Ramos (cell line): ENCODE data around the gene HSPB1.
"Not testable (repeated sequence)": the region's sequence is repeated elsewhere in the genome, so short reads cannot be mapped to it uniquely, and the experiment has no call there.

Experiments used
- in situ Hi-C: fragments of 300-500 bp; cut with MboI; formaldehyde crosslinking; loops from one replicate; pipeline ENCODE4 v1.14.3; 2022; ENCODE audit warnings: low sequenced_read_pairs; ENCODE audit not compliant: unreplicated experiment

The HSPB1 gene

DNA sequence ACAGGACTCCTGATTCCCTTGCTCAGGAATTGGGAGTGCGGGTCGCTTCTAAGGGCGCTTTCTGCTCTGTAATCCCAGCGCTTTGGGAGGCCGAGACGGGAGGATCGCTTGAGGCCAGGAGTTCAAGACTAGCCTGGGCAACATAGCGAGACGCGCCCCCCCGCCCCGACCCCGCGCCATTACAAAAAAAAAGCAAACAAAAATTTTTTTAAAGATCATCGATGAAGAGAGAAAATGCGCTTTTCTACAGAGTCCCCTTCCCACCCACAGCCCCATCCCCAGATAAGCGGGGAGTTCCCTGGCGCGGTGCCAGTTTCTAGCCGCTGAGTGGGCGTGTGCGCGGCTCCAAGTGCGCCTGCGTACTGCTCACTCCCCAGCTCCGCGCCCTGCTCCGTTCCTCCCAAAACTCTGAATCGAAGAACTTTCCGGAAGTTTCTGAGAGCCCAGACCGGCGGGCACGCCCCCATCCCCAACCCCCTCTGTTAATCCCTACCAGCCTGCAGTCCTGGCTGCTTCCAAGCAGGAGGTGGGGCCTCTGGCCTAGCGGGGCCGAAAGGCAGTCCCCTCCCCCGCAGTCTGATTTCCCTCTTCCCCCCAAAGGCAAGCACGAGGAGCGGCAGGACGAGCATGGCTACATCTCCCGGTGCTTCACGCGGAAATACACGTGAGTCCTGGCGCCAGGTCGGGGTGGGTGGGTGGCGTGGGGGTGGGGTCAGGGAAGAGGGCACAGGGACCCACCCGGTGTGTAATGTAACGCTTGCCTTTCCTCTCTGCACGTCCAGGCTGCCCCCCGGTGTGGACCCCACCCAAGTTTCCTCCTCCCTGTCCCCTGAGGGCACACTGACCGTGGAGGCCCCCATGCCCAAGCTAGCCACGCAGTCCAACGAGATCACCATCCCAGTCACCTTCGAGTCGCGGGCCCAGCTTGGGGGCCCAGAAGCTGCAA, 1.0 kb downstream of the HSPB1 start:
- in situ Hi-C loops: no loop called here

DNA sequence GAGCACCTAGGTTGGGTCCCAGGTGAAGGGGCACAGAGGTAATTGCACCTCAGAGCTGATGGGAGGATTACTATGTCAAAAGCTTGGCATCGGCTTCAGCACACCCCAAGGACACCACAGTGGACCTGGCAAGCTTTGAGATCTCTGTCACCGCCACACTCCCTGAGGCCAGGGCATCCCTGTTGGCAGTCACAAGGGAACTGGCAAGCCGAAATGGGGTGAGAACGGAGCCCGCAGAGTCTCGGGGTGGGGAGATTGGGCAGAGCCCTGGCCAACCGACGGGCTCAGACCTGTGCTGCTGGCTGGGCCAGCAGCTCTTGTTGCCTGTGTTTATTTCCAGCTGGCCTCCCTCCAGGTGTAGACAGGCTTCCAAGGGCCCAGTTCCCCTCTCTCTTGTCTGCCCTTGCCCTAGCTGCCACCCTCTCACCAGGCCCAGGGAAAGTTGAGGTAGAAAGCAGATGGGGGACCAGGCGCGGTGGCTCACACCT, 2.5 kb downstream of the HSPB1 start:
- in situ Hi-C loops: no loop called here

DNA sequence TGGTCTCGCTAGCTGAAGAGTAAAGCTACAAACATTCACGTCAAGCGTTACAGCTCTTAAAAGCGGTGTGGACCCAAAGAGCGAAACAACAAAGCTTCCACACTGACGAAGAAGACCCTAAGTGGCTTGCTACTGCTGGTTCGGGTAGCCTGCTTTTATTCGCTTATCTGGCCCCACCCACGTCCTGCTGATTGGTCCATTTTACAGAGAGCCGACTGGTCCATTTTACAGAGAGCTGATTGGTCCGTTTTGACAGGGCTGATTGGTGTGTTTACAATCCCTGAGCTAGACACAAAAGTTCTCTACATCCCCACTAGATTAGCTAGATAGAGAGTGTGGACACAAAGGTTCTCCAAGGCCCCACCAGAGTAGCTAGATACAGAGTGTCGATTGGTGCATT, 6.4 kb downstream of the HSPB1 start:
- in situ Hi-C loops: not testable (repeated sequence)

DNA sequence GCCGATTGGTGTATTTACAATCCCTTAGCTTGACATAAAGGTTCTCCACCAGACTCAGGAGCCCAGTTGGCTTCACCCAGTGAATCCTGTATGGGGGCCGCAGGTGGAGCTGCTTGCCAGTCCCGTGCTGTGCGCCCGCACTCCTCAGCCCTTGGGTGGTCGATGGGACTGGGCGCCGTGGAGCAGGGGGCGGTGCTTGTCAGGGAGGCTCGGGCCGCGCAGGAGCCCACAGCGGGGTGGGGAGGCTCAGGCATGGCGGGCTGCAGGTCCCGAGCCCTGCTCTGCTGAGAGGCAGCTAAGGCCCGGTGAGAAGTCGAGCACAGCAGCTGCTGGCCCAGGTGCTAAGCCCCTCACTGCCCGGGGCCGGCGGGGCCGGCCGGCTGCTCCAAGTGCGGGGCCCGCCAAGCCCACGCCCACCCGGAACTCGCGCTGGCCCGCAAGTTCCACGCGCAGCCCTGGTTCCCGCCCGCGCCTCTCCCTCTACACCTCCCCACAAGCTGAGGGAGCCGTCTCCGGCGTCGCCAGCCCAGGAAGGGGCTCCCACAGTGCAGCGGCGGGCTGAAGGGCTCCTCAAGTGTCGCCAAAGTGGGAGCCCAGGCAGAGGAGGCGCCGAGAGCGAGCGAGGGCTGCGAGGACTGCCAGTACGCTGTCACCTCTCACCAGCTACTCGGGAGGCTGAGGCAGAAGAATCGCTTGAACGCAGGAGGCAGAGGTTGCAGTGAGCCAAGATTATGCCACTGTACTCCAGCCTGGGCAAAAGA, 7.0 kb downstream of the HSPB1 start:
- in situ Hi-C loops: loop anchor here (5.0 kb wide), 1 partner anchor 137 kb away; no protein-coding TSS in a partner anchor

DNA sequence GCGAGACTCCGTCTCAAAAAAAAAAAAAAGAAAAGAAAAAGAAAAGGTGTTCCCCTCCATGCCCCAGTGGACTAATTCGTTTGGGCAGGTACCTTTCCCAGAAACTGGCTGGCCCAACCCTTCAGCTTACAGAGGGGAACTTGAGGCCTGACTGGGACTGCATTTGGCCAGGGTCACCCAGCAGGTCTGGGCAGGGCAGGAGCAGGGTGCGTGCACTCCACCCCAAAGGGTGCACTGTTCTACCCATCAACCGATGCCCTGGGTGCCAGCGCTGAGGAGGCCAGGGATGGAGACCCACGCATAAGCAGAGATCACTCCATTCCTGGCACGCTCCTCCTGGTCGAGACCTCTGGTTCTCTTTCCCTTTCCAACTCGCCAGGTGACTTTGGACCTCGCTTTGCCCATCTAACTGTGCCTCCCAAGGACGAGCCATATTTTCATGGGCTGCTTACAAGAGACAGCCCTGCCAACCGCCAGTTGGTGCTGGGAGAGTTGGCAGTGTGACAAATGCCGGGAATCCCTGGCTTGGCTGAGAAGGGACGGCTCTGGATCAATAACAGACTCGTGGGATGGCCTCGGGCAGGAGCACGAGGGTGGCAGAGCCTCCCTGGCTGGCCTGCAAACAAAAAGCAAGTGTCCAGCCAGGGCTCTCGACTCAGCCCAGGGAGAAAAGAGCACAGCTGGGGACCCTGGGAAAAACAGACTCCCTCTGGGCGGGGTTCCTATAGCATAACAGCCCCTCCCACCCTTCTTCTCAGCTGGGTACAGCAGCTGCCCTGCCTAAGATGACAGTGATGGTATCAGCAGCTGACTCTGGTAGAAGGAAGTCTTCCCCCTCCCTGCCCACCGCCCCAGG, 7.9 kb downstream of the HSPB1 start:
- in situ Hi-C loops: loop anchor here (5.0 kb wide), 1 partner anchor 138 kb away; no protein-coding TSS in a partner anchor

DNA sequence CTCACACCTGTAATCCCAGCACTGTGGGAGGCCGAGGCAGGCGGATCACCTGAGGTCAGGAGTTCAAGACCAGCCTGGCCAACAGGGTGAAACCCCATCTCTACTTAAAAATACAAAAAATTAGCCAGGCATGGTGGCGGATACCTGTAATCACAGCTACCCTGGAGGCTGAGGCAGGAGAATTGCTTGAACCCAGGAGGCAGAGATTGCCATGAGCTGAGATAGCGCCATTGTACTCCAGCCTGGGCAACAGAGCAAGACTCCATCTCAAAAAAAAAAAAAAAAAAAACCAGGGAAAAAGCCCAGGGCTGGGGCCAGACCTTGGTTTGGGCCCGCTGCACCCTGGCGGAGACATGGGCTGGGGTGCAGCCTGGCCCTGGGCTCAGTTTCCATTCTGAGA, 9.4 kb downstream of the HSPB1 start:
- in situ Hi-C loops: loop anchor here (5.0 kb wide), 1 partner anchor 140 kb away; no protein-coding TSS in a partner anchor

DNA sequence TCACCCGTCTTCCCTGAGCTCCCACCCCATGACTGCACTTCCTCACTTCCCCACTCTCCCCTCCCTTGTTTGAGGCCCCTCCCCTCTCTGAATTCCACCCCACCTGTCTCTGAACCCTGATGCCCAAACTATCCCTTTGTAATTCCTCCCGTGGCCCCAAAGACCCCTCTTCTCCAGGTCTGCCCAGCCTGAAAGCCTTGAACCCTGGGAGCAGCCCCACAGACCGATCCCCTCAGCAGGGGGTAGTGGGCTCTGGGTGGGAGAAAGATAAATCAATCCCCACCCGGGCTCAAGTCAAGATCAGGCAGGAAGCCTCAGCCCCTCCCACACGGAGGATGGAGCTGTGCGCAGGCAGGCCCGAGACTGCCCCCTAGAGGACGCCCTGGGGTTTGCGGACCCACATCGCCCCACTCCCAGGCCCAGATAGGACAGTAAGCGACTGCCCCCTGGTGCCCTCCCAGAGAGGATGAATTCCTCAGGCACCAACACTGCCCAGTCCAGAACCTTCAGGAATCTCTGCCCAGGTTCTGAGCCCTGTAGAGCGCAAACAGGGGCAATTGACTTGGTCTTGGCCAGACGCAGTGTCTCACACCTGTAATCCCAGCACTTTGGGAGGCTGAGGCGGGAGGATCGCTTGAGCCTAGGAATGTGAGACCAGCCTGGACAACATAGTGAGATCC, 11.7 kb downstream of the HSPB1 start:
- in situ Hi-C loops: loop anchor here (5.0 kb wide), 1 partner anchor 142 kb away; no protein-coding TSS in a partner anchor

DNA sequence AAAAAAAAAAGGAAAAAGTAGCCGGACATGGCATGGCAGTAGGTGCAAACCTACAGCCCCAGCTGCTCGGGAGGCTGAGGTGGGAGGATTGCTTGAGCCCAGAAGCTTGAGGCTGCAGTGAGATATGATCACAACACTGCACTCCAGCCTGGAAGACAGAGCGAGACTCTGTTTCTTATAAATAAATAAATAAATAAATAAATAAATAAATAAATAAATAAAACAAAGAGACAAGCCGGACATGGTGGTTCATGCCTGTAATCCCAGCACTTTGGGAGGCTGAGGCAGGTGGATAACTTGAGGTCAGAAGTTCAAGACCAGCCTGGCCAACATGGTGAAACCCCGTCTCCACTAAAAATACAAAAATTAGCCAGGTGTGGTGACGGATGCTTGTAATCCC, 12.3 kb downstream of the HSPB1 start:
- in situ Hi-C loops: loop anchor here (5.0 kb wide), 1 partner anchor 142 kb away; no protein-coding TSS in a partner anchor

DNA sequence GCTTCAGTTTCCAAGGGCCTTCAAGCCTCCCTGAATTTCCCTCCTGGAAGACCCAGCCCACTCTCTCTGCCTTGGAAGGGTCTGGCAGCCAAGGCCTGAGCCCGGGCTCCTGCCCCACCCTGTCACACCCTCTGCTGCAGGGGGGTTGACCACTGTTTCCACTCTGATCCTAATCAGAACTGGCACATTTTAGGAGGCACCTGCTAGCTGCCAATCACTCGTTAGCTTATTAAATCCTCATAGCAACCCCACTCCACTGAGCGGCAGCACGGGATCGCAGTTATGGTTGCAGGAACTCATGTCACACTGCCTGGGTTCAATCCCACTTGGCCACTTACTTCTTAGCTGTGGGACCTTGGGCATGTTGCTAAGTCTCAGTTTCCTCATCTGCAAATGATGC, 12.9 kb downstream of the HSPB1 start:
- in situ Hi-C loops: no loop called here

DNA sequence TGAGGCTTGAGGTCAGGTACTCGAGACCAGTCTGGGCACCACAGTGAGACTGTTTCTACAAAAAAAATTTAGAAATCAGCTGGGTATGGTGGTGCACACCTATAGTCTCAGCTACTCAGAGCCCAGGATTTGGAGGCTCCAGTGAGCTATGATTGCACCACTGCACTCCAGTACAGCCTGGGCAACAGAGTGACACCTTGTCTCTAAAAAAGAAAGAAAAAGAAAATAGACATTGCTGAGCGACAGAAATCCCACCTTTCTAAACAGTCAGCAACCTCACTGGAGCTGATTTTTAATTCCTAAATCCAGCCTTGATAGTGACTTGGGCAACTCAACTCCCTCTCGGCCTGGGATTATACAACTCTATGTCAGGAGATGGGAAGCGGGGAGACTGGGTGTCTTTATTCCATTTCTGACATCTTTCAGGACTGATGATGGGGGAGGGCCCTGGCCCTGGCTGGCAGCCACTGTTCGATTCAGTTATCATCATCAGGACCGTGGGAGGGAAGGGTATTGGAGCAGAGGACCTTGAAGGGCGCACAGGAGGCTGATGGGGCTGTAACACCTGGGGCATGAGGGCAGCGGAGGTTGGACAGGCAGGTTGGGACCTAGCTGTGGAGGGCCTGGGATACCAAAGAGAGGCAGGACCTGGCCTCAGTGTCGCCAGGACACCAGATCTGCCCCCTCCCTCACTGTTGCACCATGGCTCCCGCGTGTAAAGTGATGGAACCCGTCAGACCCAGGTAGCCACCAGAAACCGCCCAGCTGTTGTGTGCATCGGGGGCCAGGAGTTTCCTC, 14.7 kb downstream of the HSPB1 start:
- in situ Hi-C loops: no loop called here

DNA sequence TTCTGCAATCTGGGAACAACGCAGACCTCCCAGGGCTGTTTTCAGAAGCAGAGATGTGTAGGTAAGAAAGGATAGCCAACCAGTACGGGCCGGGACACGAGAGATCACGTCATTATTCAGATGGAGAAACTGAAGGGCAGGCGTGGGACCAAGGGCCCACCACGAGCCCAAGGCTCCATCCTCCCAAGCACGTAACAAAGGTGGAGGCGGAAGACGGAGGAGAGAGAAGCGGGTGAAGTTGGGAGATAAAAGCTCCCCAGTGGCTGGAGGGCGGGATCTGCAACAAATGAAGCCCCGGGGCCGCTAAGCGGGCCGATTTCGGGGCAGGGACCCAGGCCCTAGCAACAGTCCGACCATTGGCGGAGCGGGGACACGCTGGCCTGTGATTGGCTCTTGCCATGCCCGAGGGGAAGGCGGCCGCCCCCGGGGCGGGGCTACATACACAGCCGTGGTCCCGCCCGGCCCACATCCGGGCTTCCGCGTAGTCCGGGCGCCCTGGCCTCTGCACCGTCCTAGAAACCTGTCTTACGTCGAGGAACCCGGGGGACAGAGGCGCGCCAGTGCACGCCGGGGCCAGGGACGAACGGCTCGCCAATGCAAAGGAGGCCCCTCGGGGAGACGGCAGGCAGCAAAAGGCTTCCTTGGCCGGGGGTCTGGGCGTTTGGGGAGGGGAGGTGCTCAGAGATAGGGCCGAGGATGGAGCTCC, 15.5 kb downstream of the HSPB1 start:
- in situ Hi-C loops: no loop called here

DNA sequence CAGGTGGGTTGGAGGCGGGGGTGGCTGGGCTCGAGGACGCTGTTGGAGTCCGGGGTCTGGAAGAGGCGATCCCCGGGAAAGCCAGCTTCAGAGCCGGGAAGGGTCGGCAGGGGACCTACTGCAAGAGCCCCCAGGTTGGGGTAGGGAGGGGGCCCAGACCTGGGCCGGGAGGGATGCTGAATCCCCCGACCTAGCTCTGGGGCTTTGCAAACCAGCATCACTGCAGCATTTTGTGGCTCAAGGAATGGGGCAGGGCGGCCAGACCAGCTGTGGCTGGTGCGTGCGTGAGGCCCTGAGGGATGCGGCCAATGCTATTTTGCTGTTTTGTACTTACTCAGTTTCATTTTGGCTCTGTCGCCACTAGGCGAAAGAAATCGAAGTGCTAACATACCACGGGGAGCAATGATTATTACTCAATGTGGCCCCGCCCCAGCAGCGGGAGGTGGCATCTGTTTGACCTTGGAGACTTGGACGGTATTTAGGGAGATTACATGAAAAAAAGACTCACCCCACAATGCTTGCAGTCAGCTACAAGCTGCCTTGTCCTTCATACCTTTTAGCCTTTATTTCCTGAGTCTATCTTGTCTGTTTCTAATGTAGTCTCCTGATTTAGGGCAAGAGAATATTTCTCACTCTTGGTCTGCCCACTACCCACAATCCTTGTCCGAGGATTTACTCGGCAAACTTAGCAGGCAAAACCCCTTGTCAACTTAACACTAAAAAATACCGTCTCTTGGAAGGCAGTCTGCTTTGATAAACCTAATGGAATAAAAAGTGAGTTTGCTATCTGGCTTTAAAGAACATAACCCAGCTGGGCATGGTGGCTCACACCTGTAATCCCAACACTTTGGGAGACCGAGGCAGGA, 16.2 kb downstream of the HSPB1 start:
- in situ Hi-C loops: no loop called here

DNA sequence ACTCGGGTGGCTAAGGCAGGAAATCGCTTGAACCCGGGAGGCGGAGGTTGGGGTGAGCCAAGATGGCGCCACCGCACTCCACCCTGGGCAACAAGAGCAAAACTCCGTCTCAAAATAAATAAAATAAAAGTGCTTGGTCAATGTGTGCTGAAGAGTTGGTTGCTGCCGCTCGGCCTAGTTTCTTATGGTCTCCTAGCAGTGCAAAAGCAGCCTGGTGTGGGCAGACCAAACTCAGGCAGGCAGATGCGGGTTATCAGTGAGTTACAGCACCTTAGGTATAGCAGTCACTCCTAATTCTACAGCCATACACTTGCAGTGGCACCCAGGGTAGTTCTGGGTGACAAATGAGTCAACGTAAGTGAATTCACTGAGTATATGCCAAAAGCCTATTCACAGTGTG, 22.6 kb downstream of the HSPB1 start:
- in situ Hi-C loops: no loop called here

DNA sequence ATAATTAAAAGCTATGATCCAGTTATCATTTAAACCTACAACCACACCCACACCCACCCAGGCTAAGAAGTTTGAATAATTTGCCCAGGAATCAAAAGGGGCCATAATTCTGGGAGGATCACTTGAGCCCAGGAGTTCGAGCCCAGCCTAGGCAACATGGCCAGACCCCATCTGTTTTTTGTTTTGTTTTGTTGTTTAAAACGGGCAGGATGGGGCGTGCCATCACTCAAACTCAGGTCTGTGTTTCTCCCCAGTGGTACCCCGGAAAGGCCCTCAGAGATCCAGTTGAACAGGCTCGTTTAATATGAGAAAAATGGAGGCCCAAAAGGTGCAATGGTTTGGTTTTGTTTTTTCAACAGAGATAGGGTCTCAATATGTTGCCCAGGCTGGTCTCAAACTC, 23.3 kb downstream of the HSPB1 start:
- in situ Hi-C loops: no loop called here

DNA sequence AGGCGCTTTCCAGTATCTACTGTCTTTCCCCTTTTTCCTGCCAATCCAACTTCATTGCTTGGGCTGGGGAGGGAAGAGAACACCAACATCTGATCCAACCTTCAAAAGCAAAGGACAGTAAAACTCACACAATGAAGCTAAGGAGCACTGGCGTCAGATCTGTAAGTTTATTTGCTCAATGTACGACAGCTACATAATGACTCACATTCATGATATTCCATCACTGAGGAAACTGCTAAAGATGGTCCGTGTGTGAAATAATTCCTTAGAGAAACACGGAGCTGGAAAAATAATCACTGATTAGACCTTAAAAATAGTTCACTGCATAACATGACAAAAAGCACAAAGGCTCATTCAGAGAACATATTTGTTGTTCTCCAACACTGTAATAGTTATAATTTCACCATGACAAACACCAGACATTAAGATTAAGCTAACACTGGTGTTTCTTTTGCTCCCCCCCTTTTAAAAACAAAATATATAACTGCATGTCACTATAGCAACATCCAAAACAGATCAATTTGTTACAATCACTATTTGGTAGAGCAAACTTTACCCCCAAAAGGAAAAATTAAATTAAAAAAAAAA, 24.3 kb downstream of the HSPB1 start:
- in situ Hi-C loops: no loop called here

DNA sequence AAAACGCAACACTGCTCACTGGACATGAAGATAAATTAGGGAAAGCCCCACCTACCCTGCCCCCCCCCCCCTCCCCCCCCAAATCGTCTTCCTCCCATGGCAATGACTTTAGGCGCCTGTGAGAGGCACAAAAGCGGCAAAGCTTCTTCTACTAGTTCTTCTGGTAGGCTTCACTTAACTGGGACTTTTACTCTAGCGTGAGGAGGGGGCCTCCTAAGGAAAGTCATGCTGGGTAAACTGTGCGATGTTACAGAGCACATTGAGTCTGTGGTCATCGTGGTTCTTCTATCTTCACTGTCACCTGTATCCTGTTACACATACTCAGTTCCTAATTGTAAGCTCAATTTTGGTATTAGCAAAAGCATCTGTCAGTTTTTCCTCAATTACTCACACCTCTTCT, 25.1 kb downstream of the HSPB1 start:
- in situ Hi-C loops: no loop called here

DNA sequence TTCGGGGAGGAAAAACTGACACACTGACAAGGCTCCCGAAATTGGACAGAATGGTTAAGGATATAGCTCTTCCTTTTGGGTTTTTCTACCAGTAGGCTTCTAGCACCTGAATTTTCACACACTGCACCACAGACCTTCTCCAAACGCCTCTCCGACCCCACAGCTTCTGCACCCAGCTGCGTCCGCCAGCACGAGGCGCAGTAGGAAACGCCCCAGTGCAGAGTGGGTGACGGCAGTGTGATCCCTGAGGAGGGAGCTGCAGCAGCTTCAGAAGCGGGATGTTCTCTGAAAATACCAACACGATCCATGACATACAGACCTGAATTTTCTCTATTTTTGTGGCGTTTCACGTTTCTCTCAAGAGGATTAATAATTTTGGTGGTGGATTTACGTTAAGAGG, 25.9 kb downstream of the HSPB1 start:
- in situ Hi-C loops: no loop called here
